ENCODE measurements around the gene TRIOBP. TPM values are rescaled to one million over a fixed set of nuclear protein-coding genes. Genes with fewer than 3 reads are reported as not detected.
A peak's percentile ranks its signal among the peaks of the same experiment; 100 is the strongest.

The TRIOBP gene
- total and polyA plus RNA-seq, 12 donors = 34.7 to 115 (median 82.4) TPM

DNA sequence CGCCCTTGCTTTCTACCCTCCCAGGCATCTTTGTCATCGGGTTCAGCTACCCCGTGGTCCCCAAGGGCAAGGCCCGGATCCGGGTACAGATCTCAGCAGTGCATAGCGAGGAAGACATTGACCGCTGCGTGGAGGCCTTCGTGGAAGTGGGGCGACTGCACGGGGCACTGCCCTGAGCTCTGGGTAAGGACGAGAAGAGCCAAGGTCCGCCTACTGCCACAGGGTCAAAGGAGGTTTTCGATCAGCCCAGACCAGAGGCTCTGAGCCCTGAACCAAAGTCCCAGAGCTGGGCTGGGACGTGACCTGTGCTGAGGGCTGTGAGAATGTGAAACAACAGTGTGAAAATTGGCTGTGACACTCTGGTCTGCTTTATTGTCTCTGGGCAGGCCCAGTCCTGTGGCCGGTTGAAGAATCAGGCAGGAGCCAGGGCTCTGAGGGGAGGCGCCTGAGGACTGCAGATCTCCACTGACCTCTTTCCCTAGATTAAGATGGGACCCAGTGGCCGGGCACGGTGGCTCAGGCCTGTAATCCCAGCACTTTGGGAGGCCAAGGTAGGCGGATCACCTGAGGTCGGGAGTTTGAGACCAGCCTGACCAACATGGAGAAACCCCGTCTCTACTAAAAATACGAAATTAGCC lies 119.8 kb downstream of the TRIOBP start:
- H3K4me3 ChIP-seq = no peak overlapping the region
- intact Hi-C loops (cut with DNase I) = loop anchor here (1.0 to 10.0 kb wide), 8 partner anchors 44 to 151 kb away; no protein-coding TSS in a partner anchor
- no peak for ATAC-seq
- no peak overlapping the region for H3K27ac ChIP-seq
- peaks cover 4 to 25% (median 18%) of the 10 kb centered on the region in 9 donors for H3K4me1 ChIP-seq
- TF ChIP-seq, protein P1, sequence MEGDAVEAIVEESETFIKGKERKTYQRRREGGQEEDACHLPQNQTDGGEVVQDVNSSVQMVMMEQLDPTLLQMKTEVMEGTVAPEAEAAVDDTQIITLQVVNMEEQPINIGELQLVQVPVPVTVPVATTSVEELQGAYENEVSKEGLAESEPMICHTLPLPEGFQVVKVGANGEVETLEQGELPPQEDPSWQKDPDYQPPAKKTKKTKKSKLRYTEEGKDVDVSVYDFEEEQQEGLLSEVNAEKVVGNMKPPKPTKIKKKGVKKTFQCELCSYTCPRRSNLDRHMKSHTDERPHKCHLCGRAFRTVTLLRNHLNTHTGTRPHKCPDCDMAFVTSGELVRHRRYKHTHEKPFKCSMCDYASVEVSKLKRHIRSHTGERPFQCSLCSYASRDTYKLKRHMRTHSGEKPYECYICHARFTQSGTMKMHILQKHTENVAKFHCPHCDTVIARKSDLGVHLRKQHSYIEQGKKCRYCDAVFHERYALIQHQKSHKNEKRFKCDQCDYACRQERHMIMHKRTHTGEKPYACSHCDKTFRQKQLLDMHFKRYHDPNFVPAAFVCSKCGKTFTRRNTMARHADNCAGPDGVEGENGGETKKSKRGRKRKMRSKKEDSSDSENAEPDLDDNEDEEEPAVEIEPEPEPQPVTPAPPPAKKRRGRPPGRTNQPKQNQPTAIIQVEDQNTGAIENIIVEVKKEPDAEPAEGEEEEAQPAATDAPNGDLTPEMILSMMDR (IDR thresholded peaks at IDR 0.05) = no peak
- H3K9me3 ChIP-seq = no peaks in the 10 kb centered on the region
- peaks cover 0 to 28% (median 19%) of the 10 kb centered on the region in 7 donors for H3K27me3 ChIP-seq
- DNase-seq = no peak
- 92 to 93% methylated on average over 23 of the region's 23 CpGs for WGBS, 2 donors
- peaks cover 0 to 16% (median 0%) of the 10 kb centered on the region in 9 donors for H3K36me3 ChIP-seq

DNA sequence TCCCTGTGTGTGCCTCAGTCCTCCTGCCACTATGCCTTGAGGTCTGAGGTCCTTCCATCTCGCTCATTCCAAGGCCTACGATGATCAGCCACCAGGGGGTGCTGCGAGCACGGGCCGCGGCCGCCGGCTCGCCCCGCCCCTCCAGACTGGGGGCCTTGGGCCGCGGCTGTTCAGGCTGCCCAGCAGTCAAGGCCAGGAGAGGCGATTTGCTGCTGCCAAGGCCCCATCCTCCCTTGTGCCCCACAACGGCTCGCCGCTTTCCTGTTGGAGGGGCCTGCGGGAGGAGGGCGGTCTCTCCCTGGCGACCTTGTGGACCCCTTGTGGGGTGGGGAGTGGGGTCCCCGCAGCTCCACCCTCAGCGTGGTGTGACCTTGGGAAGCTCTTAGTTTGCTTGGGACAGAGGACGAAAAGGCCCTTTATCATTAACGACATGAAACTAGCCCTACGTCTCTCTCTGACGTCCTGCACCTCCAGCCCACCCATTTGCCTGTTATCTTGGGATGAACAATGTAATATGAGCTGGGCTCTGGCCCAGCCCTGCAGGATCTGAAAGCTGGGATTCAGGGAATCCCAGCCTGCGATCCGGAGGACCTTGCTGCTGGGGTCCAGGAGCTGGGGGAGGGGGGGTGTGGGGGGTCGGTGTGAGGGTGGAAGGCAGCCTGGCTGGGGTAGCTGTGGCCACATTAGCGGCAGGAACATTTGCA lies 121.0 kb downstream of the TRIOBP start:
- TF ChIP-seq, protein P1 (IDR thresholded peaks at IDR 0.05) = peak; percentile 95 to 99 (median 98)
- 2% methylated on average over 29 of the region's 29 CpGs for WGBS, 2 donors
- Histone ChIP-seq H3K36me3 (peaks cover 0 to 16% (median 0%) of the 10 kb centered on the region in 9 donors), H3K4me3 (peak overlapping the region in 9 of 10 donors; percentile 28 to 56 (median 45)), H3K9me3 (no peaks in the 10 kb centered on the region), H3K27ac (peak overlapping the region in 9 of 10 donors; percentile 42 to 78 (median 63)), H3K4me1 (peaks cover 4 to 22% (median 18%) of the 10 kb centered on the region in 9 donors), H3K27me3 (peaks cover 0 to 40% (median 31%) of the 10 kb centered on the region in 7 donors)
- peak; percentile 82 to 87 for DNase-seq
- intact Hi-C loops (cut with DNase I) = loop anchor here (1.0 to 10.0 kb wide), 8 partner anchors 43 to 149 kb away; no protein-coding TSS in a partner anchor
- ATAC-seq = peak; percentile 89 to 96 (median 95)

DNA sequence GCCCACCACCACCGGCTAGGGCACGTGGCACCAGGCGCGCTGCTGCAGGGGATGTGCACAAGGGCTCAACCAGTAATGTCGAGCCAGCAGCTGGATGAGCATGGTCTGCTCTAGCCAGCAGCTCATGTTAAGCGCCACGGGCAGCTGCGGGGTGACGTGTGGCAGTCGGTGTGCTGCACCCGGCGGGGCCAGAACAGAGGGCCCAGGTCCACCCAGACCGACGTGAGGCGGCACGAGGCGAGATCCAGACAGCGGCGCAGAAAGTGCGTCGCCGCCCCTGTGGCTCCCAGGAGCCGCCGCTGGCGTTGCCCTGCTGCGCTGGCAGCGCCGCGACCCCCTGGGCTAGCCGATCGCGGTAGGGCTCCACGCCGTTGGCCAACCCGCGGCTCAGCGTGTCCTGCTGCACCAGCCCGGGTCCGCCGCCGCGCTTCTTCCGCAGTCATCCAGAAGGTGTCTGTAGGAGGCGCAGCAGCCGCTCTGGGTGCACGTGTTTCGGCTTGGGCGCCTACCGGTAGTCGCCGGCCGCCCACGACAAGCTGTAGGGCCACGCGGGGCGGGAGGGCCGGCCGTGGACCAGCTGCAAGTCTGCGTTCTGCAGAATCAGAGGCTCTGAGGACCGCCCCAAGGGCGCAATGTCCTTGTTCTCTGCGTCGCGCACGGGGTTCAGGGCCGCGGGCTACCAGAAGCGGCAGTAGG lies 121.7 kb downstream of the TRIOBP start:
- Histone ChIP-seq H3K27me3 (peaks cover 0 to 46% (median 38%) of the 10 kb centered on the region in 7 donors), H3K9me3 (no peaks in the 10 kb centered on the region), H3K4me3 (peak overlapping the region in 9 of 10 donors; percentile 24 to 56 (median 45)), H3K4me1 (peaks cover 4 to 22% (median 18%) of the 10 kb centered on the region in 9 donors), H3K36me3 (peaks cover 0 to 16% (median 0%) of the 10 kb centered on the region in 9 donors), H3K27ac (peak overlapping the region in 4 of 10 donors; percentile 59 to 78 (median 70))
- 4 to 6% methylated on average over 63 to 68 of the region's 68 CpGs for WGBS, 2 donors
- intact Hi-C loops (cut with DNase I) = loop anchor here in 7 of 10 donors (2.0 to 10.0 kb wide), 5 partner anchors 44 to 149 kb away; no protein-coding TSS in a partner anchor
- DNase-seq (peak; percentile 26 to 70), ATAC-seq (peak; percentile 35 to 66 (median 48))
- TF ChIP-seq, protein P1 (IDR thresholded peaks at IDR 0.05) = peak in 8 of 9 donors; percentile 16 to 57 (median 40)

GRCh38 chr22:37819105-37819433 lies 122.2 kb downstream of the TRIOBP start:
- no peak overlapping the region for H3K27ac ChIP-seq
- 28 to 35% methylated on average over 14 of the region's 14 CpGs for WGBS, 2 donors
- DNase-seq (no peak), ATAC-seq (peak in 1 of 8 donors; percentile 1)
- peak overlapping the region in 9 of 10 donors; percentile 24 to 56 (median 45) for H3K4me3 ChIP-seq
- peaks cover 0 to 16% (median 0%) of the 10 kb centered on the region in 9 donors for H3K36me3 ChIP-seq
- TF ChIP-seq, protein P1 (IDR thresholded peaks at IDR 0.05) = no peak
- peaks cover 0 to 51% (median 39%) of the 10 kb centered on the region in 7 donors for H3K27me3 ChIP-seq
- intact Hi-C loops (cut with DNase I) = loop anchor here in 7 of 10 donors (2.0 to 10.0 kb wide), 5 partner anchors 44 to 148 kb away; no protein-coding TSS in a partner anchor
- H3K4me1 ChIP-seq = peaks cover 4 to 22% (median 18%) of the 10 kb centered on the region in 9 donors
- no peaks in the 10 kb centered on the region for H3K9me3 ChIP-seq
